GM12892 (cell line): ENCODE measurements around the gene AHRR.

Source experiments
- POLR2A ChIP-seq: IDR thresholded peaks from 2 replicates; pipeline ENCODE4 v1.6.1; 2011; ENCODE audit warnings: low read depth, low read length, control low read depth
- TAF1 ChIP-seq: IDR thresholded peaks from 2 replicates; pipeline ENCODE4 v1.6.1; 2011; ENCODE audit warnings: low read depth, mild to moderate bottlenecking, control low read depth, low read length, borderline replicate concordance

GRCh38 chr5:449151-449550 lies 127.6 kb downstream of the AHRR start:
- no peak for TF ChIP-seq TAF1
- TF ChIP-seq POLR2A, result no peak
